Muscle layer of duodenum (tissue), 2 donors: ENCODE results near the gene SFR1.

Experiments
- H3K27ac ChIP-seq: one replicate; pipeline ENCODE4 v1.7.0; 2013; ENCODE audit warnings: mild to moderate bottlenecking, low read length
- H3K27me3 ChIP-seq: one replicate; pipeline ENCODE4 v1.7.0; 2013; ENCODE audit warnings: low read depth, mild to moderate bottlenecking, control low read depth, low read length
- H3K36me3 ChIP-seq, 2 donors: one replicate each; pipeline ENCODE4 v1.7.0; 2013; ENCODE audit warnings: low read length in 2 of 2, control low read depth in 1 of 2, mild to moderate bottlenecking in 1 of 2; ENCODE audit not compliant: insufficient read depth in 2 of 2, control insufficient read depth in 1 of 2
- H3K4me1 ChIP-seq, 2 donors: one replicate each; pipeline ENCODE4 v1.7.0; 2013; ENCODE audit warnings: low read length in 2 of 2, mild to moderate bottlenecking in 2 of 2, control low read depth in 1 of 2, moderate library complexity in 1 of 2; ENCODE audit not compliant: insufficient read depth in 2 of 2, control insufficient read depth in 1 of 2
- H3K4me3 ChIP-seq, 2 donors: one replicate each; pipeline ENCODE4 v1.7.0; 2013; ENCODE audit warnings: low read length in 2 of 2, low read depth in 1 of 2, mild to moderate bottlenecking in 1 of 2
- H3K9me3 ChIP-seq, 2 donors: one replicate each; pipeline ENCODE4 v1.7.0; 2013; ENCODE audit warnings: low read length in 2 of 2, control low read depth in 1 of 2, mild to moderate bottlenecking in 1 of 2; ENCODE audit not compliant: control insufficient read depth in 1 of 2
- donor health status: healthy.

SFR1 gene

DNA sequence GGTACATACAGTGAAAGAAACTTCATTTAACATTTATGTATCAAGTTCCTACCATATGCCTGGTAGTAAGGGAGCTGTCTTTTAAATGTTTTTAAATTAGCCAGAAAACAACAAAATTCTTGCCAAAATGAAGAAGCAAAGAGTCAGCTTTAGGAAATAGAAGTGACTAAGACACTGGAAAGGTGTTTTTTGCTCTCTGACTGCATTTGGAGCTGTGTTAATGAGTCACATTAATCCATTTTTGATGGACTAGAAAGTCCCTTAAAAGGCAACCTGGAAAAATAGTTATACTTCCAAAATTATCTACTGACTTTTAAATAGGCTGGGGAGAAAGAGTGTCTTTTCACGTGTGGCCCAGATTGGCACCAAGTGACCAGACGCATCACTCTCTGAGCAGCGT, 32.4 kb upstream of the SFR1 start:
- Histone ChIP-seq H3K9me3 (no peaks in the 10 kb centered on the region), H3K4me1 (no peaks in the 10 kb centered on the region), H3K36me3 (no peaks in the 10 kb centered on the region), H3K27me3 (no peaks in the 10 kb centered on the region), H3K4me3 (no peak overlapping the region), H3K27ac (no peak overlapping the region)

DNA sequence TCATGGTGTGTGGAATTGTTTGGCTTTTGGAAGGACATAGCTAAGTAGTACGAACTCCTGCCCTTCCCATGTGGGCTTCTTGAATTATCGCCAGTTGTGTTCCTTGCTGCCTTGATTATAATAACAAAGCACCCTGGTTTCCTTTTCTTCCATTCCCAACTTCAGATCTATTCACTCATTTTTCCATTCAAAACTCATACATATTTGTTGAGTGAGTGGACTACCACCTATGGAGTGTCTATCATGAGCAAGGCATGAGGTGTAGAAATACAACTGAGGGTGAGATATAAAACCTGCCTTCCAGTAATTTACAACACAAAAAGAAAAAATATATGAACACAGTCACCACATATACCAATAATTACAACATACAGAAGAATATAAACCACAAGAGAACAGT, 31.4 kb upstream of the SFR1 start:
- Histone ChIP-seq H3K36me3 (no peaks in the 10 kb centered on the region), H3K4me1 (no peaks in the 10 kb centered on the region), H3K27ac (no peak overlapping the region), H3K27me3 (no peaks in the 10 kb centered on the region), H3K9me3 (no peaks in the 10 kb centered on the region), H3K4me3 (no peak overlapping the region)

DNA sequence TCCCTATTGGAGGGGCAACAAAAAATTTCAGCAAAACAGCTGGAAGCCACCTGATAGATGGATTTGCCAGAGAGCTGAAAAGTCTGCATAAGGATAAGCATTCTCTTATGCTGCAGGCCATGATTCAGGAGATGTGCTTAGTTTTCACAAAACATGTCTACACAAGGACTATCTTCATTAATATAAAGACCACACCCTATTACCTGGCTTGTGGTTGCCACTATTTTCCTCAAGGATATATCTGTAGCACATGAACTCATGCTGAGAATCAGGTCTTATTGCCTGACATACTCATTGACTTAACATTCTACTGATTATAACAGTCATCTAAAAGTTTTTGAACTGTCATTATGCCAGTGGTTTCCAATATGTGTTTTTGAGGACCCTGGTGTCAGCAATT, 29.2 kb upstream of the SFR1 start:
- no peak overlapping the region for H3K27ac ChIP-seq
- peaks cover 3 to 7% of the 10 kb centered on the region in 2 donors for H3K9me3 ChIP-seq
- H3K36me3 ChIP-seq = no peaks in the 10 kb centered on the region
- peaks cover 4% of the 10 kb centered on the region for H3K27me3 ChIP-seq
- H3K4me1 ChIP-seq = no peaks in the 10 kb centered on the region
- H3K4me3 ChIP-seq = no peak overlapping the region

DNA sequence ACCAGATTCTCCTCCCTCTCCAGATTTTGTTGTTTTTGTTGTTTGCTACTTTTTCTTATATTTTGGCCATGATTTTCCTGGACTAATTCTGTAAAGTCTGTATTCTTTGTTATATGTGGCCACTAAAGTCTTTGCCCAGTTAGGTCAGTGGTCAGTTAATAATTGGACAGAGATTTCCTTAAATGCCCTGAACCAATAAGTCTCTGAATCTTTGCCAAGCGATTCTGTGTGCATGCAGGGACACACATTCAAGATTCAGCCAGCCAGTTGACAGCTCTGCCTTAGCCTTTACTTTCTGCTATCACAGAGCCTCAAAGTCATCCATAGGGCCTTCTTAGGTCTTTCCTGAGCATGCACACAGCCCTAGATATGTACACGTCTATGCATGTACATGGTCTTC, 25.3 kb upstream of the SFR1 start:
- Histone ChIP-seq H3K27me3 (peaks cover 4% of the 10 kb centered on the region), H3K36me3 (no peaks in the 10 kb centered on the region), H3K27ac (no peak overlapping the region), H3K4me3 (no peak overlapping the region), H3K9me3 (peaks cover 3 to 7% of the 10 kb centered on the region in 2 donors), H3K4me1 (no peaks in the 10 kb centered on the region)

DNA sequence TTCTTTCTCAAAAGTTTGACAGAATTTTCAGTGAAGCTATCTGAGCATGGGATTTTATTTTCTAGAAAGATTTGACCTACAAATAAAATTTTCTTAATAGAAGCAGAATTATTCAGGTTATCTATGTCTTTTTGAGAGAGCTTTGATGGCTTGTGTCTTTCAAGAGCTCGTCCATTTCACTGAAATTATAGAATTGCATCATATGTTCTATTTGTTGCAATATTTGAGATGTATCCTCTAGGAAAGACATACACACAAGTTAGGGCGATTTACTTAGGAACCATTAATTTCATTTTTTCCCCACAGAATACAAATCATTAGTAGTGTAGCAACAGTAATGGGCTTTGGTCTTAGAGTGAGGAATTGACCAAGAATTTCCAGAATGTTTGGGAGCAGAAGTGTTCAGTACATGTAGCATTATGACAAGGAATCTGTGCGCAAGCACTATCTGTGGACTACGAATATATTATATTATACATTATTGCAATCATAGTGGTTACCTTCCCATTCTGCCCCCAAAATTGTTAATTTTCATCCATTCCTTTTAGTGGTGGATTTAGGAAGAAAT, 23.5 kb upstream of the SFR1 start:
- H3K9me3 ChIP-seq = peaks cover 3 to 7% of the 10 kb centered on the region in 2 donors
- peaks cover 4% of the 10 kb centered on the region for H3K27me3 ChIP-seq
- no peak overlapping the region for H3K4me3 ChIP-seq
- H3K27ac ChIP-seq = no peak overlapping the region
- H3K36me3 ChIP-seq = no peaks in the 10 kb centered on the region
- H3K4me1 ChIP-seq = no peaks in the 10 kb centered on the region

DNA sequence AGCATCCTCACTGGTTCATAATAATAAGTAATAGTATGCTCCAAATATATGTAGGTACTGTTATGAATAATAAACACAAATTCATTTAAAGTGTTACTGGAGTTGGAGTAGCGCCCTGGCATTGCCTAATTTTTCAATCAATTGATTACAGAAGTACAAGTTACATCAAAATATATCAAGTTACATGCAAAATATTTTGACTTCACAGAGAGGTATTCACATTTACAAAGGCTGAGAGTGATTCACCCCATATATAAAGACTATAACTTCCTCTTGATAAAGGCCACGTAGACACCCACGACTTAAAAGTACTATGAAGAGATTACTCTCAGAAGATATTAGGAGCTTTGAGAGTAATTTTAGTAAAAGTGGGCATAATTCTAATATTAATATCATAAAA, 22.7 kb upstream of the SFR1 start:
- H3K4me1 ChIP-seq = no peaks in the 10 kb centered on the region
- no peaks in the 10 kb centered on the region for H3K36me3 ChIP-seq
- H3K4me3 ChIP-seq = no peak overlapping the region
- H3K9me3 ChIP-seq = peaks cover 3 to 7% of the 10 kb centered on the region in 2 donors
- H3K27me3 ChIP-seq = peaks cover 4% of the 10 kb centered on the region
- H3K27ac ChIP-seq = no peak overlapping the region

DNA sequence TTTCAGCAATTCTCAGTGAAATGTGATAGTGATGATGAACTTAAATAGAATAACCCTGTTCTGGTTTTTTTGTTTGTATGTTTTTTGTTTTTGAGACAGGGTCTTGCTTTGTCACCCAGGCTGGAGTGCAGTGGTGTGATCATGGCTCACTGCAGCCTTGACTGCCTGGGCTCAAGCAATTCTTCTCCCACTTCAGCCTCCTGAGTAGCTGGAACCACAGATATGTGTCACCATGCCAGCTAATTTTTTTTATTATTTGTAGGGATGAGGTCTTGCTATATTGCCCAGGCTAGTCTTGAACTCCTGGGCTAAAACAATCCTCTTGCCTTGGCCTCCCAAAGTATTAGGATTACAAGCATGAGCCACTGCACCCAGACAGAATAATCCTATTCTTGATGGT, 22.0 kb upstream of the SFR1 start:
- Histone ChIP-seq H3K9me3 (peaks cover 3 to 7% of the 10 kb centered on the region in 2 donors), H3K4me3 (no peak overlapping the region), H3K27ac (no peak overlapping the region), H3K36me3 (no peaks in the 10 kb centered on the region), H3K27me3 (peaks cover 4% of the 10 kb centered on the region), H3K4me1 (no peaks in the 10 kb centered on the region)

DNA sequence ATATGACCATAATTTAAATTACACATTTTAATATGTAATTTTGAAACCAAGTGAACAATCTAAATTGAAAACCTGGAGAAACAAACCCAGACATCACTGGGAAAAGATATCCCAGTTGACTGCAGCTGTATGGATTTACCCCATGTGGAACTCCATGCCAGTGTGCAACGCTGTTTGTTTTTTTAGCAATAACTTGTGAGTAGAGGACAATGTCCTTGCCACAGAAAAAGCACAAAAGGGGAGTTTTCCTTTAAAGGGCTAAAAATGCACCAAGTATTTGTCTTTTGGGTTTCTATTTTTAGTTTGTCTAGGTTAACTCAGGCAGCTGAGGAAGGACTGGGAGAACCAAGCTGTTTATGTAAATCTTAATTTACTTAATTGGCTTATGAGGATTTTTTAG, 21.2 kb upstream of the SFR1 start:
- Histone ChIP-seq H3K36me3 (no peaks in the 10 kb centered on the region), H3K9me3 (peaks cover 3 to 7% of the 10 kb centered on the region in 2 donors), H3K4me1 (no peaks in the 10 kb centered on the region), H3K27me3 (peaks cover 4% of the 10 kb centered on the region), H3K4me3 (no peak overlapping the region), H3K27ac (no peak overlapping the region)

DNA sequence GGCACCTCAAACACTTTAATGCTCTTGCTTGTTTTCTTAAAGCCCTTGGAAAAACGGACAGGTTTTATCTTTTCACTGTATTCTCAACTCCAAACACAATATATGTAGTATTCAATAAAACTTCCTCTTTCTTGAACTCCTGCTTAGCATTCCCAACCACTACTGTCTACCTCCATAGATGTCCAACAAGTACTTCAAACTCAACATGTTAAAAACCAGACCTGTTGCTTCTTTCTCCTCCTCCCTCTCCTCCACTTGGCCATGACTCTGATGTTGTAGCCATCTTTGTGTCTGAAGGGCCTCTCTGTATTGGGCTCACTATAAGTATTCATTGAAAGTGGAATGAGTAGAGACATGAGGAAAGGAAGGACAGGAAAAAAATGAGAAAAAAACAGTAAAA, 20.1 kb upstream of the SFR1 start:
- Histone ChIP-seq H3K4me3 (no peak overlapping the region), H3K4me1 (no peaks in the 10 kb centered on the region), H3K36me3 (no peaks in the 10 kb centered on the region), H3K27ac (no peak overlapping the region), H3K27me3 (peaks cover 3% of the 10 kb centered on the region), H3K9me3 (peaks cover 3 to 4% of the 10 kb centered on the region in 2 donors)

DNA sequence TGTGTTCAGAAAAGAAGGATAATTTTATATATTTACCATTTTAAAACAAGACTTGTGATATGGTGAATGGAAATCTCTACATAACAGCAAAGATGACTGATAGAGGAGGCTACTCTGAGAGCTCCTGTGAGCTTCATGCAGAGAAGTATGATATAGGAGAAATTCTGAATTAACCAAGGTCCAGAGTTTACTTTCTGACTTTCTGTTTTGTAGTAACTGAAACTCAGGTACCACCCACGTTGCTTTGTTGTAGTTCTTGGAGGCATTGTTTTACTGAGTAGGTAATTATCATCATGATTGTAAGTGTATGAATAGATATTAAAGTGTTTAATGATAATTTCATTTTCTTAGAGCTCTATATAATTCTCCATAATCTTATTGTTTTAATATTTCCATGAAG, 18.0 kb upstream of the SFR1 start:
- Histone ChIP-seq H3K36me3 (no peaks in the 10 kb centered on the region), H3K27me3 (no peaks in the 10 kb centered on the region), H3K4me3 (no peak overlapping the region)

DNA sequence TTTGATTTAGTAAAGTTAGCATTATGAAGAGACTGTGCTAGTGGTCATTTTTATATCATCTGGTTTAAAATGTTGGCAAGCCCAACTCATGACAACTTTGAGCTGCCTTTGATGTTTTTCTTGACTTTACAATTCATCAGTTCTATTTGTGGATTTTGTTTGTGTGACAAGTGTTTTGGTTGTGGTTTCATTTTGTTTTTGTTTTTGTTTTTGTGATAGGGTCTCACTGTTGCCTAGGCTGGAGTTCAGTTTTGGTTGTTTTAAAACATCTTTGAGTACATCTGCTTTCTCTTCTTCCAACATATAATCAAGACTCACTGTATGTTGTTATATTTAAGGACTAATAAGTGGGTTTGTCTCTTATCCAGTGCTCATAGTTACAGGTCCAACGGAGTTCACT, 17.6 kb upstream of the SFR1 start:
- Histone ChIP-seq H3K27me3 (no peaks in the 10 kb centered on the region), H3K4me3 (no peak overlapping the region), H3K4me1 (no peaks in the 10 kb centered on the region), H3K27ac (no peak overlapping the region), H3K9me3 (no peaks in the 10 kb centered on the region), H3K36me3 (no peaks in the 10 kb centered on the region)

More for the DNA sequence above, 18.0 kb upstream of the SFR1 start:
- Histone ChIP-seq H3K4me1 (no peaks in the 10 kb centered on the region), H3K27ac (no peak overlapping the region), H3K9me3 (no peaks in the 10 kb centered on the region)

DNA sequence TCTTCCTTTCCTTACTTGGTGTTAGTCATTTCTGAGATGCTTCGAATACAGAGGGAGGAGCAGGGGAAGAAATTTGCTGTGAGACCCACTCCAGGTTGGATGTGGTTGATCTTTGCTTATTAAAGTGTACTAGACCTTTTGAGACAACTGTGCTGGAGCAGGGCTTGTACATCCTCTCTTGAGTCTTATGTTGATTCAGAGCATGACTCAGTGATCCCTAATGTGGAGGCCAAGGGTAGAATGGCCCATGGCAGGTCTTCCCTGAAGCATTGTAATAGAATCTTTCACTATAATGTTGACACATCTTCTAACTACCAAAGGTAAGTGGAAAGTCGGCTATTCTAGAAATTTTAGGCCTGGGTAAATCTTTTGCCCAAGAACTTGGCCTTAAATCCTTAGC, 17.0 kb upstream of the SFR1 start:
- Histone ChIP-seq H3K27me3 (no peaks in the 10 kb centered on the region), H3K27ac (no peak overlapping the region), H3K4me3 (no peak overlapping the region), H3K4me1 (no peaks in the 10 kb centered on the region), H3K36me3 (no peaks in the 10 kb centered on the region), H3K9me3 (no peaks in the 10 kb centered on the region)
